IMR-90 (cell line): ENCODE measurements around the gene TMEM126B.
"Not testable (repeated sequence)": the region's sequence is repeated elsewhere in the genome, so short reads cannot be mapped to it uniquely, and the experiment has no call there.

ENCODE experiments used
- CEBPB ChIP-seq: IDR thresholded peaks from 2 replicates; pipeline ENCODE4 v1.6.1; 2012; ENCODE audit warnings: low read depth, low read length, improper control_type of control experiment
- CTCF ChIP-seq: conservative IDR thresholded peaks from 2 replicates; pipeline ENCODE4 v1.5.1; 2012; ENCODE audit warnings: mild to moderate bottlenecking, low read depth, low read length, improper control_type of control experiment
- MAFK ChIP-seq: IDR thresholded peaks from 2 replicates; pipeline ENCODE4 v1.6.1; 2012; ENCODE audit warnings: low read depth, low read length, improper control_type of control experiment
- POLR2A ChIP-seq: IDR thresholded peaks from 2 replicates; pipeline ENCODE4 v1.6.1; 2012; ENCODE audit warnings: mild to moderate bottlenecking, low read depth, low read length
- RAD21 ChIP-seq: IDR thresholded peaks from 2 replicates; pipeline ENCODE4 v1.6.1; 2012; ENCODE audit warnings: low read length, improper control_type of control experiment

GRCh38 chr11:85608621-85609020 is 19.8 kb upstream of the TMEM126B start:
- not testable (repeated sequence) for TF ChIP-seq CTCF, CEBPB, POLR2A, RAD21, MAFK
